Measurements from ENCODE around the gene NUTF2. TPM values are rescaled to one million over a fixed set of nuclear protein-coding genes. Genes with fewer than 3 reads are reported as not detected.

The NUTF2 gene
- total RNA-seq, 4 donors from 2014 or later = 31.6 to 153 (median 58.4) TPM

GRCh38 chr16:67825119-67825518, 21.6 kb upstream of the NUTF2 start:
- WGBS, 2 donors = 76 to 80% methylated on average over 5 of the region's 8 CpGs
- peaks cover 4 to 10% of the 10 kb centered on the region in 2 donors for H3K36me3 ChIP-seq

GRCh38 chr16:67825906-67826305, 20.8 kb upstream of the NUTF2 start:
- H3K27me3 ChIP-seq = no peaks in the 10 kb centered on the region
- 97 to 100% methylated on average over 1 to 7 of the region's 14 CpGs for WGBS, 2 donors
- H3K4me3 ChIP-seq (replicated peaks in 1 of 3) = no peak overlapping the region
- H3K36me3 ChIP-seq = peaks cover 4 to 14% of the 10 kb centered on the region in 2 donors
- no peak for DNase-seq
- TF ChIP-seq CTCF (IDR thresholded peaks at IDR 0.05) (no peak), POLR2A (IDR thresholded peaks at IDR 0.05) (no peak)
- H3K9me3 ChIP-seq = no peaks in the 10 kb centered on the region
- intact Hi-C loops (cut with DNase I) = no loop called here
- no peak overlapping the region for H3K27ac ChIP-seq
- H3K4me1 ChIP-seq = no peaks in the 10 kb centered on the region

More at GRCh38 chr16:67825119-67825518, 21.6 kb upstream of the NUTF2 start:
- H3K4me1 ChIP-seq = no peaks in the 10 kb centered on the region
- H3K9me3 ChIP-seq = no peaks in the 10 kb centered on the region
- H3K27ac ChIP-seq = no peak overlapping the region
- no peaks in the 10 kb centered on the region for H3K27me3 ChIP-seq
- TF ChIP-seq POLR2A (IDR thresholded peaks at IDR 0.05) (no peak), CTCF (IDR thresholded peaks at IDR 0.05) (no peak)
- no peak overlapping the region for H3K4me3 ChIP-seq (replicated peaks in 1 of 3)
- no peak for DNase-seq
- intact Hi-C loops (cut with DNase I) = no loop called here

DNA sequence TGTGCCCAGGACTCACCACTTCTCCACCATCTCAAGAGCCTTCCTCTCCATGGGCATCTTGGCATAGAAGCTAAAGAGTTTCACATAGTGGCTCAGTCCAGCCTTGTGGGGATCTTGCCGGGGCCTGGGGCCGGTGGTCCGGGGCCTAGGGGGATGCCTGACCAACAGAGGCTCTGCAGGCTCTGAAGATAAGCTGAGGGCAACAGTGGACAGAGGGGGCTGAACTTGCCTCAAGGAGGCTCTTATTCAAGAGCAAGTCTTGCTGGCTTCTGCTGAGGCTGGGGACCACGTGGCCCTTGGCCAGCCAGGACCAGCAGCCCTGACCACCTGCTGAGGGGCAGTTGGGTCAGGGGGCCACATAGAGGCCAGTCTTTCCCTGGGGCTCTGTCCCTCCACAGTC, 18.1 kb upstream of the NUTF2 start:
- Histone ChIP-seq H3K9me3 (no peaks in the 10 kb centered on the region), H3K36me3 (peaks cover 8 to 14% of the 10 kb centered on the region in 2 donors), H3K4me1 (peaks cover 8% of the 10 kb centered on the region in 2 donors), H3K27me3 (no peaks in the 10 kb centered on the region), H3K4me3 (replicated peaks in 1 of 3) (no peak overlapping the region), H3K27ac (no peak overlapping the region)
- intact Hi-C loops (cut with DNase I) = no loop called here
- DNase-seq = no peak
- 96 to 100% methylated on average over 1 to 4 of the region's 4 CpGs for WGBS, 2 donors
- TF ChIP-seq CTCF (IDR thresholded peaks at IDR 0.05) (no peak), POLR2A (IDR thresholded peaks at IDR 0.05) (no peak)

DNA sequence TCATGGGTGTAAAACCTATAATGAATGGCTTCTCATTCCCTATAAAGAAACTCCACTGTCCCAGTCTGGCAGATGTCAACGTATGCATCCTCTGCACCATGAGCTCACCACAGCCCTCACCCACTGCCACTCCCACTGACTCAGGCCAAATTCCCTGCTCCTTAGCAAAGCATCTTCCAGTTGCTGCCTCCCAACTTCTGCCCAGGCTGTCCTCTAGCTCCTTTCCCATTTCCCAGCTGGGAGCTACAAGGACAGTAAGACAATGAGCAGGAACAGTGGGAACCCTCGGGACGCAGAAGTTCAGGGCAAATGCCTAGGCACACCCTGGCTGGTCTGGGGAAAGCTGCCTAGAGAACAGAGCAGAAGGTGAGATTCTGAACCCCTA, 13.7 kb upstream of the NUTF2 start:
- no peak for DNase-seq
- H3K4me1 ChIP-seq = peaks cover 8 to 13% of the 10 kb centered on the region in 2 donors
- peak overlapping the region in 2 of 3 donors; percentile 41 to 43 for H3K27ac ChIP-seq
- peaks cover 8 to 14% of the 10 kb centered on the region in 2 donors for H3K36me3 ChIP-seq
- no peaks in the 10 kb centered on the region for H3K27me3 ChIP-seq
- no peak for TF ChIP-seq CTCF (IDR thresholded peaks at IDR 0.05)
- TF ChIP-seq POLR2A (IDR thresholded peaks at IDR 0.05) = no peak
- H3K9me3 ChIP-seq = no peaks in the 10 kb centered on the region
- peak overlapping the region; percentile 33 to 71 (median 68) for H3K4me3 ChIP-seq (replicated peaks in 1 of 3)
- intact Hi-C loops (cut with DNase I) = no loop called here
- 0 to 10% methylated on average over 1 to 3 of the region's 3 CpGs for WGBS, 2 donors

GRCh38 chr16:67833415-67834241, 13.1 kb upstream of the NUTF2 start:
- no peaks in the 10 kb centered on the region for H3K27me3 ChIP-seq
- H3K4me1 ChIP-seq = peaks cover 8 to 13% of the 10 kb centered on the region in 2 donors
- no peaks in the 10 kb centered on the region for H3K9me3 ChIP-seq
- peak overlapping the region; percentile 33 to 71 (median 68) for H3K4me3 ChIP-seq (replicated peaks in 1 of 3)
- no peak for TF ChIP-seq CTCF (IDR thresholded peaks at IDR 0.05)
- TF ChIP-seq POLR2A (IDR thresholded peaks at IDR 0.05) = peak in 1 of 2 donors; percentile 84
- 2% methylated on average over 18 to 27 of the region's 49 CpGs for WGBS, 2 donors
- H3K27ac ChIP-seq = peak overlapping the region in 2 of 3 donors; percentile 41 to 43
- H3K36me3 ChIP-seq = peaks cover 8 to 14% of the 10 kb centered on the region in 2 donors
- intact Hi-C loops (cut with DNase I) = no loop called here
- DNase-seq = peak; percentile 91 to 92

All from thyroid gland (tissue), 4 donors.